Progenitor cell of endocrine pancreas (in vitro differentiated cells): ENCODE data around the gene RTP1. TPM values are rescaled to one million over a fixed set of nuclear protein-coding genes. Genes with fewer than 3 reads are reported as not detected.
"Not testable (repeated sequence)": the region's sequence is repeated elsewhere in the genome, so short reads cannot be mapped to it uniquely, and the experiment has no call there.

Experiments
- DNase-seq: peaks from one replicate; pipeline ENCODE4 v3.0.0; 2021; ENCODE audit warnings: low spot score; ENCODE audit not compliant: unreplicated experiment
- H3K27ac Mint-ChIP-seq: 2 replicates; pipeline ENCODE4 v1.8.0; 2021; ENCODE audit warnings: mild to moderate bottlenecking, moderate library complexity, mixed read lengths
- H3K27me3 Mint-ChIP-seq: 2 replicates; pipeline ENCODE4 v1.8.0; 2021; ENCODE audit warnings: mixed read lengths
- H3K36me3 Mint-ChIP-seq: 2 replicates; pipeline ENCODE4 v1.8.0; 2022; ENCODE audit warnings: mixed read lengths; ENCODE audit not compliant: insufficient read depth
- H3K4me1 Mint-ChIP-seq: 2 replicates; pipeline ENCODE4 v1.8.0; 2021; ENCODE audit warnings: low read depth, mixed read lengths
- H3K4me3 Mint-ChIP-seq: 2 replicates; pipeline ENCODE4 v1.8.0; 2021; ENCODE audit warnings: low read depth, mild to moderate bottlenecking, moderate library complexity, mixed read lengths
- H3K9me3 Mint-ChIP-seq: 2 replicates; pipeline ENCODE4 v1.8.0; 2021; ENCODE audit warnings: low read depth, mixed read lengths
- CTCF ChIP-seq: fragments of 200-600 bp; sonication (generic); IDR thresholded peaks from one replicate; pipeline ENCODE4 v1.5.0; 2021; ENCODE audit warnings: antibody characterized with exemption, mild to moderate bottlenecking; ENCODE audit not compliant: unreplicated experiment
- total RNA-seq: library from RNA; stranded (reverse); gene quantifications from 2 replicates; pipeline ENCODE4 v1.2.1, GENCODE V29; 2021

Gene RTP1
- total RNA-seq, 1 donor from 2014 or later, result not detected

GRCh38 chr3:187165144-187165543 lies 32.1 kb upstream of the RTP1 start:
- Mint-ChIP-seq H3K27ac (no peak overlapping the region), H3K4me1 (peaks cover 5% of the 10 kb centered on the region), H3K36me3 (no peaks in the 10 kb centered on the region)

GRCh38 chr3:187166750-187167149 lies 30.5 kb upstream of the RTP1 start:
- DNase-seq, result no peak
- no peak for TF ChIP-seq CTCF
- peaks cover 5% of the 10 kb centered on the region for H3K4me1 Mint-ChIP-seq
- no peaks in the 10 kb centered on the region for H3K9me3 Mint-ChIP-seq
- no peak overlapping the region for H3K27ac Mint-ChIP-seq
- H3K36me3 Mint-ChIP-seq, result no peaks in the 10 kb centered on the region
- no peak overlapping the region for H3K4me3 Mint-ChIP-seq
- peaks cover 7% of the 10 kb centered on the region for H3K27me3 Mint-ChIP-seq

More at GRCh38 chr3:187165144-187165543, 32.1 kb upstream of the RTP1 start:
- H3K9me3 Mint-ChIP-seq, result no peaks in the 10 kb centered on the region
- H3K4me3 Mint-ChIP-seq, result no peak overlapping the region
- peaks cover 13% of the 10 kb centered on the region for H3K27me3 Mint-ChIP-seq
- peak; percentile 19 for DNase-seq
- peak; percentile 82 for TF ChIP-seq CTCF

- H3K4me1 Mint-ChIP-seq, result peaks cover 5% of the 10 kb centered on the region
- no peak for DNase-seq
- no peak overlapping the region for H3K4me3 Mint-ChIP-seq
- H3K27me3 Mint-ChIP-seq, result peaks cover 5% of the 10 kb centered on the region
- H3K9me3 Mint-ChIP-seq, result no peaks in the 10 kb centered on the region
- H3K27ac Mint-ChIP-seq, result no peak overlapping the region
- no peaks in the 10 kb centered on the region for H3K36me3 Mint-ChIP-seq
- no peak for TF ChIP-seq CTCF
Measured at GRCh38 chr3:187167777-187168176, 29.5 kb upstream of the RTP1 start.

- H3K36me3 Mint-ChIP-seq, result no peaks in the 10 kb centered on the region
- no peak for DNase-seq
- peaks cover 5% of the 10 kb centered on the region for H3K4me1 Mint-ChIP-seq
- no peak overlapping the region for H3K27ac Mint-ChIP-seq
- no peak for TF ChIP-seq CTCF
- no peak overlapping the region for H3K4me3 Mint-ChIP-seq
- H3K9me3 Mint-ChIP-seq, result no peaks in the 10 kb centered on the region
- peaks cover 6% of the 10 kb centered on the region for H3K27me3 Mint-ChIP-seq
Measured at GRCh38 chr3:187169231-187169960, 27.9 kb upstream of the RTP1 start.

GRCh38 chr3:187170911-187171310 lies 26.4 kb upstream of the RTP1 start:
- not testable (repeated sequence) for H3K4me1 Mint-ChIP-seq, H3K36me3 Mint-ChIP-seq, H3K27me3 Mint-ChIP-seq, H3K4me3 Mint-ChIP-seq, H3K9me3 Mint-ChIP-seq, H3K27ac Mint-ChIP-seq, DNase-seq

GRCh38 chr3:187172929-187173328 lies 24.4 kb upstream of the RTP1 start:
- H3K27ac Mint-ChIP-seq, result no peak overlapping the region
- DNase-seq, result no peak
- H3K36me3 Mint-ChIP-seq, result no peaks in the 10 kb centered on the region
- no peaks in the 10 kb centered on the region for H3K4me1 Mint-ChIP-seq
- no peaks in the 10 kb centered on the region for H3K9me3 Mint-ChIP-seq
- H3K4me3 Mint-ChIP-seq, result no peak overlapping the region
- peaks cover 13% of the 10 kb centered on the region for H3K27me3 Mint-ChIP-seq
- TF ChIP-seq CTCF, result no peak
